Mesodermal cell (in vitro differentiated cells): ENCODE measurements around the gene TARDBP. TPM values are rescaled to one million over a fixed set of nuclear protein-coding genes. Genes with fewer than 3 reads are reported as not detected.

Experiments
- H3K27ac ChIP-seq: 2 replicates; pipeline ENCODE4 v1.7.0; 2013; ENCODE audit warnings: mild to moderate bottlenecking, low read depth, low read length, moderate library complexity; ENCODE audit not compliant: severe bottlenecking
- H3K36me3 ChIP-seq: 2 replicates; pipeline ENCODE4 v1.7.1; 2013; ENCODE audit warnings: mild to moderate bottlenecking, low read length, moderate library complexity; ENCODE audit not compliant: control insufficient read depth, insufficient read depth
- H3K4me1 ChIP-seq: one replicate; pipeline ENCODE4 v1.7.1; 2013; ENCODE audit warnings: mild to moderate bottlenecking, low read length; ENCODE audit not compliant: insufficient read depth, control insufficient read depth, poor library complexity, severe bottlenecking
- H3K4me3 ChIP-seq: 2 replicates; pipeline ENCODE4 v1.7.0; 2013; ENCODE audit warnings: low read length, control low read depth, mild to moderate bottlenecking; ENCODE audit not compliant: insufficient read depth, poor library complexity, severe bottlenecking; ENCODE audit errors: extremely low read depth
- H3K9me3 ChIP-seq: 2 replicates; pipeline ENCODE4 v1.7.1; 2013; ENCODE audit warnings: mild to moderate bottlenecking, low read length, moderate library complexity; ENCODE audit not compliant: control insufficient read depth
- WGBS, 2 experiments: methylation state at CpG; one replicate each; pipeline ENCODE4 v1.1.5; 2013; ENCODE audit warnings: missing lambda C conversion rate in 2 of 2; ENCODE audit not compliant: insufficient coverage in 2 of 2; 5-methylcytosine and 5-hydroxymethylcytosine counted together
- polyA plus RNA-seq, 2 experiments: library from polyadenylated mRNA; stranded (reverse); fragments of 50-300 nt; gene quantifications; one replicate each; pipeline ENCODE4 v1.2.3, GENCODE V29; 2013

Gene TARDBP
- 206 TPM for polyA plus RNA-seq (2013, experiment 1 of 2)
- polyA plus RNA-seq (2013, experiment 2 of 2): 213 TPM

GRCh38 chr1:11012260-11013159 is at the start of gene TARDBP:
Gene TARDBP, plus strand, starts transcription at chr1:11012654. Its CDS starts 1,074 bp downstream, at chr1:11013728.
- H3K9me3 ChIP-seq: no peaks in the 10 kb centered on the region
- WGBS, 2 experiments: 0% methylated on average over 66 to 74 of the region's 94 CpGs
- peaks cover 44% of the 10 kb centered on the region for H3K36me3 ChIP-seq
- H3K27ac ChIP-seq: peak within 1 kb of the TSS; percentile 100
- peaks cover 3% of the 10 kb centered on the region for H3K4me1 ChIP-seq
- H3K4me3 ChIP-seq: peak within 1 kb of the TSS; percentile 92

- Histone ChIP-seq H3K4me1 (no peaks in the 10 kb centered on the region), H3K9me3 (no peaks in the 10 kb centered on the region), H3K4me3 (no peak overlapping the region), H3K27ac (no peak overlapping the region), H3K36me3 (no peaks in the 10 kb centered on the region)
- WGBS, 2 experiments: 87 to 90% methylated on average over 3 to 7 of the region's 10 CpGs
Observed at GRCh38 chr1:10965546-10966226, 46.8 kb upstream of the TARDBP start.

- H3K27ac ChIP-seq: no peak overlapping the region
- no peaks in the 10 kb centered on the region for H3K36me3 ChIP-seq
- H3K4me3 ChIP-seq: no peak overlapping the region
- 100% methylated on average over 1 of the region's 3 CpGs; no CpG with 5 or more reads in 1 of the 2 experiments for WGBS, 2 experiments
- no peaks in the 10 kb centered on the region for H3K4me1 ChIP-seq
- no peaks in the 10 kb centered on the region for H3K9me3 ChIP-seq
Observed at GRCh38 chr1:10967090-10967489, 45.4 kb upstream of the TARDBP start.

GRCh38 chr1:10968411-10968826 is 44.0 kb upstream of the TARDBP start:
- Histone ChIP-seq H3K4me3 (no peak overlapping the region), H3K27ac (no peak overlapping the region), H3K36me3 (no peaks in the 10 kb centered on the region), H3K4me1 (no peaks in the 10 kb centered on the region), H3K9me3 (no peaks in the 10 kb centered on the region)
- 71 to 75% methylated on average over 13 of the region's 13 CpGs for WGBS, 2 experiments

- Histone ChIP-seq H3K36me3 (no peaks in the 10 kb centered on the region), H3K27ac (no peak overlapping the region), H3K9me3 (no peaks in the 10 kb centered on the region), H3K4me1 (no peaks in the 10 kb centered on the region), H3K4me3 (no peak overlapping the region)
- WGBS, 2 experiments: 55 to 73% methylated on average over 8 to 12 of the region's 14 CpGs
Observed at GRCh38 chr1:10969267-10969970, 43.0 kb upstream of the TARDBP start.

GRCh38 chr1:10969971-10970332 is 42.5 kb upstream of the TARDBP start:
- 37% methylated on average over 2 of the region's 2 CpGs; no CpG with 5 or more reads in 1 of the 2 experiments for WGBS, 2 experiments
- Histone ChIP-seq H3K9me3 (no peaks in the 10 kb centered on the region), H3K36me3 (no peaks in the 10 kb centered on the region), H3K4me3 (no peak overlapping the region), H3K27ac (no peak overlapping the region), H3K4me1 (no peaks in the 10 kb centered on the region)

- WGBS, 2 experiments: 64 to 66% methylated on average over 7 to 10 of the region's 10 CpGs
- peaks cover 11% of the 10 kb centered on the region for H3K4me1 ChIP-seq
- H3K36me3 ChIP-seq: no peaks in the 10 kb centered on the region
- no peak overlapping the region for H3K4me3 ChIP-seq
- H3K9me3 ChIP-seq: no peaks in the 10 kb centered on the region
- no peak overlapping the region for H3K27ac ChIP-seq
Observed at GRCh38 chr1:10973552-10973951, 38.9 kb upstream of the TARDBP start.

- Histone ChIP-seq H3K4me3 (no peak overlapping the region), H3K27ac (no peak overlapping the region), H3K4me1 (peaks cover 11% of the 10 kb centered on the region), H3K9me3 (no peaks in the 10 kb centered on the region), H3K36me3 (no peaks in the 10 kb centered on the region)
- 94% methylated on average over 15 to 16 of the region's 17 CpGs for WGBS, 2 experiments
Observed at GRCh38 chr1:10973956-10974881, 38.2 kb upstream of the TARDBP start.

GRCh38 chr1:10975567-10976326 is 36.7 kb upstream of the TARDBP start:
- WGBS, 2 experiments: 62 to 73% methylated on average over 12 to 14 of the region's 19 CpGs
- Histone ChIP-seq H3K27ac (peak overlapping the region; percentile 66), H3K36me3 (no peaks in the 10 kb centered on the region), H3K4me3 (no peak overlapping the region), H3K9me3 (no peaks in the 10 kb centered on the region), H3K4me1 (peaks cover 11% of the 10 kb centered on the region)
